Caco-2 (cell line): ENCODE measurements around the gene TBK1. TPM values are rescaled to one million over a fixed set of nuclear protein-coding genes. Genes with fewer than 3 reads are reported as not detected.

Experiments
- BruUV-seq: library from RNA; stranded (reverse); fragments of 400-500 nt; replicated peaks from 2 replicates; lab custom pipeline; 2021; lab: Mats Ljungman, UMichigan
- CTCF ChIA-PET: fragments of 300-600 bp; sonication (Branson Sonifier 250); formaldehyde crosslinking; loops from one replicate; lab custom pipeline; 2022; ENCODE audit warnings: antibody characterized with exemption; lab: Charles Lee
- POLR2A ChIA-PET: fragments of 300-600 bp; sonication (Branson Sonifier 250); formaldehyde crosslinking; loops from one replicate; lab custom pipeline; 2022; ENCODE audit warnings: antibody characterized with exemption; lab: Charles Lee
- DNase-seq, 2 experiments: peaks; one replicate each; pipeline versions ENCODE4 v3.0.0 to v3.0.0-alpha.2; 2020 to 2022
- H3K27me3 ChIP-seq: replicated peaks from 2 replicates; pipeline ENCODE4 v1.6.0; 2011; ENCODE audit warnings: low read length; ENCODE audit not compliant: control insufficient read depth, insufficient read depth
- H3K36me3 ChIP-seq: 2 replicates; pipeline ENCODE4 v1.5.1; 2011; ENCODE audit warnings: low read length; ENCODE audit not compliant: control insufficient read depth, insufficient read depth
- H3K4me1 ChIP-seq: fragments of 250-450 bp; sonication (Bioruptor Pico); 2 replicates; pipeline ENCODE4 v1.5.1; 2020; ENCODE audit warnings: mild to moderate bottlenecking
- H3K4me3 ChIP-seq: 2 replicates; pipeline ENCODE4 v1.5.1; 2011; ENCODE audit warnings: low read depth, mild to moderate bottlenecking, control low read depth, low read length
- H3K9me3 ChIP-seq: fragments of 250-450 bp; sonication (Bioruptor Pico); 2 replicates; pipeline ENCODE4 v1.5.1; 2020; ENCODE audit warnings: mild to moderate bottlenecking, moderate library complexity
- H3K27ac Mint-ChIP-seq: one replicate; pipeline ENCODE4 v1.8.0; 2022; ENCODE audit warnings: mixed read lengths; ENCODE audit not compliant: unreplicated experiment
- H3K27me3 Mint-ChIP-seq: one replicate; pipeline ENCODE4 v1.8.0; 2022; ENCODE audit warnings: mixed read lengths; ENCODE audit not compliant: insufficient read depth, unreplicated experiment
- H3K36me3 Mint-ChIP-seq: one replicate; pipeline ENCODE4 v1.8.0; 2022; ENCODE audit warnings: mild to moderate bottlenecking, mixed read lengths; ENCODE audit not compliant: insufficient read depth, unreplicated experiment
- H3K4me1 Mint-ChIP-seq: one replicate; pipeline ENCODE4 v1.8.0; 2022; ENCODE audit warnings: low read depth, mixed read lengths; ENCODE audit not compliant: unreplicated experiment
- H3K4me3 Mint-ChIP-seq: one replicate; pipeline ENCODE4 v1.8.0; 2022; ENCODE audit warnings: mild to moderate bottlenecking, moderate library complexity, mixed read lengths; ENCODE audit not compliant: unreplicated experiment
- H3K9me3 Mint-ChIP-seq: one replicate; pipeline ENCODE4 v1.8.0; 2022; ENCODE audit warnings: mixed read lengths; ENCODE audit not compliant: unreplicated experiment
- CTCF ChIP-seq, 2 experiments: fragments of 200-600 bp in 1 of 2; IDR thresholded peaks; 1 replicate in 1 of 2; 2 replicates in 1 of 2; pipeline versions ENCODE4 v1.5.1 to v1.8.0; 2011 to 2022; ENCODE audit warnings: antibody characterized with exemption in 1 of 2, control low read depth in 1 of 2, inconsistent platforms in 1 of 2, low read depth in 1 of 2, low read length in 1 of 2, mild to moderate bottlenecking in 1 of 2, moderate library complexity in 1 of 2; ENCODE audit not compliant: insufficient read depth in 1 of 2, severe bottlenecking in 1 of 2, unreplicated experiment in 1 of 2
- intact Hi-C: fragments of 100-400 bp; cut with micrococcal nuclease; formaldehyde crosslinking; loops from one replicate; pipeline ENCODE4 v1.10.0; 2022; ENCODE audit not compliant: unreplicated experiment
- total RNA-seq: library from RNA; stranded (reverse); gene quantifications from 2 replicates; pipeline ENCODE4 v1.2.3, GENCODE V29; 2022

The TBK1 gene
- total RNA-seq, 1 experiment from 2014 or later, result 21.6 TPM

DNA sequence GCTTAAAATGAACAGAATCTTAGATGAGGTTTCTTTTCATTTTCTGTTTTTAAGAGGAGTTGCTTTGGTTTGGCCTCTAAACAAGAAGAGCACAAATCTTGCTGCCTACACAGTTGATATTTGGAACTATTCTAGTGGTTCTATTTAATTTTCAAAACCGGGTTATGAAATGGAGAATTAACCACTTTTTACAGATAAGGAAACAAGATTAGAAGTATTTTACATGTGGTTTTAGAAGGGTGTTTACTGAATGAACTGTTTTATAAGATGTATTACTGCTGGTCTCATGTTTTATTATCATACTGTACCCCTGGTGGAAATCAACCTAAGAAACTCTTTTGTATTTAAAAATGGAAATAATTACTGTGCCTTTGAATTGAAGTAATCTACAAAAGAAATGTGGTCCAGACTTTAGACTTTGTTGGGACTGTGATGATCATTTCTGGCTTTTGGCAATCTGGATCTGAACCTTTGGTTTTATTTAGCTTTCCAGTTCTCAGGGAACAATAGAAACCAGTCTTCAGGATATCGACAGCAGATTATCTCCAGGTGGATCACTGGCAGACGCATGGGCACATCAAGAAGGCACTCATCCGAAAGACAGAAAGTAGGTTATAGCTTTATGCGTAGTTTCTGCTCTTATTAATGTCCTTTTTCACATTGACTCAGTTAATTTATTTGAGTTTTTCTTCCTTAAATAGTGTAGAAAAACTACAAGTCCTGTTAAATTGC lies 43.2 kb downstream of the TBK1 start:
- H3K4me1 Mint-ChIP-seq, result no peaks in the 10 kb centered on the region
- intact Hi-C loops, result no loop called here
- Histone ChIP-seq H3K9me3 (no peaks in the 10 kb centered on the region), H3K4me3 (no peak overlapping the region), H3K36me3 (no peaks in the 10 kb centered on the region; the same call in 1 of the 2 replicates), H3K27me3 (no peaks in the 10 kb centered on the region), H3K4me1 (no peaks in the 10 kb centered on the region)
- no peak overlapping the region for H3K4me3 Mint-ChIP-seq
- no TSS peak for BruUV-seq
- TF ChIP-seq CTCF (IDR thresholded peaks at IDR 0.05; ENCODE audit: insufficient read depth in 1 of 2, low read depth in 1 of 2, low read length in 1 of 2, severe bottlenecking in 1 of 2, unreplicated experiment in 1 of 2), result no peak
- CTCF ChIA-PET, result no interaction called here
- H3K36me3 Mint-ChIP-seq, result peaks cover 44% of the 10 kb centered on the region
- no peak for DNase-seq
- no peaks in the 10 kb centered on the region for H3K9me3 Mint-ChIP-seq
- POLR2A ChIA-PET, result no interaction called here
- no peak overlapping the region for H3K27ac Mint-ChIP-seq
- H3K27me3 Mint-ChIP-seq, result no peaks in the 10 kb centered on the region

GRCh38 chr12:64496839-64497400 lies 45.0 kb downstream of the TBK1 start:
- H3K27me3 Mint-ChIP-seq, result no peaks in the 10 kb centered on the region
- intact Hi-C loops, result no loop called here
- H3K9me3 Mint-ChIP-seq, result no peaks in the 10 kb centered on the region

DNA sequence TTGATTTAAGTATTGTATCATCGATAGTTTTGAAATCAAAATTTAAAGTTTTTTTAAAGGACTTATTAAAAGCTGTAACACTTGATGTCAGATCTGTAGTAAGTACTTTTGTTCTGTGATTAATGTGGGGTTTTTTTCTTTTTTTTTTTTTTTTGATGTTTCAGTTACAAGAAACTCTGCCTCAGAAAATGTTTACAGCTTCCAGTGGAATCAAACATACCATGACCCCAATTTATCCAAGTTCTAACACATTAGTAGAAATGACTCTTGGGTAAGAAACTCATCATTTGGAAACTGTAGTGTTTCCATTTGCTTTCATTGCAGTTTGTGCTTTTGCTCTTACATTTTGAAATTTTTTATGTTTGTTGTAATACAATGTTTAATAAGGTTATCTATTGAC lies 45.6 kb downstream of the TBK1 start:
- TF ChIP-seq CTCF (IDR thresholded peaks at IDR 0.05; ENCODE audit: insufficient read depth in 1 of 2, low read depth in 1 of 2, low read length in 1 of 2, severe bottlenecking in 1 of 2, unreplicated experiment in 1 of 2), result no peak
- POLR2A ChIA-PET, result no interaction called here
- no peaks in the 10 kb centered on the region; the same call in 1 of the 2 replicates for H3K36me3 ChIP-seq

More at GRCh38 chr12:64496839-64497400, 45.0 kb downstream of the TBK1 start:
- ChIA-PET CTCF (no interaction called here), POLR2A (no interaction called here)
- H3K9me3 ChIP-seq, result no peaks in the 10 kb centered on the region
- H3K4me1 ChIP-seq, result no peaks in the 10 kb centered on the region
- Mint-ChIP-seq H3K27ac (no peak overlapping the region), H3K36me3 (peaks cover 47% of the 10 kb centered on the region), H3K4me3 (no peak overlapping the region), H3K4me1 (no peaks in the 10 kb centered on the region)
- DNase-seq, result no peak
- H3K4me3 ChIP-seq, result no peak overlapping the region
- no peaks in the 10 kb centered on the region; the same call in 1 of the 2 replicates for H3K36me3 ChIP-seq
- BruUV-seq, result no TSS peak
- no peaks in the 10 kb centered on the region for H3K27me3 ChIP-seq
- no peak for TF ChIP-seq CTCF (IDR thresholded peaks at IDR 0.05; ENCODE audit: insufficient read depth in 1 of 2, low read depth in 1 of 2, low read length in 1 of 2, severe bottlenecking in 1 of 2, unreplicated experiment in 1 of 2)

More for the DNA sequence above, 45.6 kb downstream of the TBK1 start:
- intact Hi-C loops, result no loop called here
- Mint-ChIP-seq H3K4me1 (no peaks in the 10 kb centered on the region), H3K4me3 (no peak overlapping the region), H3K27me3 (no peaks in the 10 kb centered on the region), H3K36me3 (peaks cover 43% of the 10 kb centered on the region), H3K9me3 (no peaks in the 10 kb centered on the region), H3K27ac (no peak overlapping the region)
- no peaks in the 10 kb centered on the region for H3K27me3 ChIP-seq
- no peak for DNase-seq
- CTCF ChIA-PET, result no interaction called here
- H3K4me3 ChIP-seq, result no peak overlapping the region
- no TSS peak for BruUV-seq
- no peaks in the 10 kb centered on the region for H3K9me3 ChIP-seq
- H3K4me1 ChIP-seq, result no peaks in the 10 kb centered on the region
